HG03354 (cell line): ENCODE results near the gene PARP15.
A peak's percentile ranks its signal among the peaks of the same experiment; 100 is the strongest.

Source experiments
- ATAC-seq: cut with Tn5 transposase; IDR thresholded peaks from one replicate; pipeline ENCODE4 v1.9.1; 2021; ENCODE audit warnings: mild to moderate bottlenecking; ENCODE audit not compliant: unreplicated experiment, poor library complexity, severe bottlenecking

PARP15 gene

GRCh38 chr3:122577409-122578031 lies at the start of gene PARP15:
TSS of gene PARP15 (plus strand) at chr3:122577650. CDS start at chr3:122577668, 18 bp downstream.
- ATAC-seq, result no peak

- no peak for ATAC-seq
These were observed 47.3 kb upstream of the PARP15 start for GRCh38 chr3:122530164-122530563.

- peak; percentile 19 for ATAC-seq
These were observed 44.0 kb upstream of the PARP15 start for GRCh38 chr3:122533480-122533879.

GRCh38 chr3:122533931-122534334 lies 43.5 kb upstream of the PARP15 start:
- peak; percentile 99 for ATAC-seq

GRCh38 chr3:122535964-122536631 lies 41.4 kb upstream of the PARP15 start:
- no peak for ATAC-seq

GRCh38 chr3:122536632-122537001 lies 40.8 kb upstream of the PARP15 start:
- no peak for ATAC-seq

- no peak for ATAC-seq
These were observed 38.4 kb upstream of the PARP15 start for GRCh38 chr3:122538956-122539490.

- ATAC-seq, result no peak
These were observed 31.3 kb upstream of the PARP15 start for GRCh38 chr3:122546151-122546550.

GRCh38 chr3:122548076-122548475 lies 29.4 kb upstream of the PARP15 start:
- ATAC-seq, result no peak

- ATAC-seq, result no peak
These were observed 28.8 kb upstream of the PARP15 start for GRCh38 chr3:122548619-122549018.

GRCh38 chr3:122553171-122553570 lies 24.3 kb upstream of the PARP15 start:
- ATAC-seq, result no peak

GRCh38 chr3:122555275-122556071 lies 22.0 kb upstream of the PARP15 start:
- ATAC-seq, result no peak

GRCh38 chr3:122557356-122557755 lies 20.1 kb upstream of the PARP15 start:
- ATAC-seq, result no peak

- ATAC-seq, result no peak
These were observed 18.8 kb upstream of the PARP15 start for GRCh38 chr3:122558605-122559004.

- ATAC-seq, result no peak
These were observed 17.5 kb upstream of the PARP15 start for GRCh38 chr3:122559906-122560305.

GRCh38 chr3:122560680-122561079 lies 16.8 kb upstream of the PARP15 start:
- ATAC-seq, result no peak

GRCh38 chr3:122562923-122563716 lies 14.3 kb upstream of the PARP15 start:
- ATAC-seq, result no peak

- peak; percentile 23 for ATAC-seq
These were observed 13.8 kb upstream of the PARP15 start for GRCh38 chr3:122563717-122564025.

- peak; percentile 80 for ATAC-seq
These were observed 13.1 kb upstream of the PARP15 start, which contains the start of the genes DTX3L and PARP9 for GRCh38 chr3:122564155-122564912. TSS of gene DTX3L (plus strand) at chr3:122564338. CDS start at chr3:122564427, 89 bp downstream. TSS of gene PARP9 (minus strand) at chr3:122564300. CDS start at chr3:122559620, 4,680 bp downstream.
